22Rv1 (cell line): Measurements from ENCODE around the gene PNMA8A.

Experiments used
- ZFX ChIP-seq: fragments of 450-650 bp; IDR thresholded peaks from 2 replicates; pipeline ENCODE4 v1.6.1; 2017; ENCODE audit warnings: antibody characterized with exemption, borderline replicate concordance
- TF ChIP-seq, protein P1 (sequence below): fragments of 450-650 bp; IDR thresholded peaks from 2 replicates; pipeline ENCODE4 v1.5.1; 2017; ENCODE audit warnings: mild to moderate bottlenecking

DNA sequence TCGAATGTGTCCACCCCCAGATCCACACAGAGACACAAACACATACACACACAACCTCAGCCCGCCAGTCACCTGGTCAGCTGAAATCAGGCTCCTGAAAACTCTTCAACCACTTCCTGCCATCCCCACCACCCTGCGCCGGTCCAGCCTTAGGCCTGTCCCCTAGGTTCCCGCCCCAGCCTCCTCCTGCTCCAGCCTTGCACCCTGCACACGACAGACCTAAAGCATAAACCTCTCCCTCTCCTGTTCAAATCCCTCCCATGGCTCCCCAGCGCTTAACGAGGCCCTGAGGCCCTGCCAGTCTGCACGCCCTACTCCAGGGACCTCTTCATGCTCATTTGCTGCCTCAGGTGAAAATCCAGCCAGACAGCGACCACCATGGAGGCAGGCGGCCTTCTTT, 17.2 kb upstream of the PNMA8A start:
- TF ChIP-seq, protein P1, sequence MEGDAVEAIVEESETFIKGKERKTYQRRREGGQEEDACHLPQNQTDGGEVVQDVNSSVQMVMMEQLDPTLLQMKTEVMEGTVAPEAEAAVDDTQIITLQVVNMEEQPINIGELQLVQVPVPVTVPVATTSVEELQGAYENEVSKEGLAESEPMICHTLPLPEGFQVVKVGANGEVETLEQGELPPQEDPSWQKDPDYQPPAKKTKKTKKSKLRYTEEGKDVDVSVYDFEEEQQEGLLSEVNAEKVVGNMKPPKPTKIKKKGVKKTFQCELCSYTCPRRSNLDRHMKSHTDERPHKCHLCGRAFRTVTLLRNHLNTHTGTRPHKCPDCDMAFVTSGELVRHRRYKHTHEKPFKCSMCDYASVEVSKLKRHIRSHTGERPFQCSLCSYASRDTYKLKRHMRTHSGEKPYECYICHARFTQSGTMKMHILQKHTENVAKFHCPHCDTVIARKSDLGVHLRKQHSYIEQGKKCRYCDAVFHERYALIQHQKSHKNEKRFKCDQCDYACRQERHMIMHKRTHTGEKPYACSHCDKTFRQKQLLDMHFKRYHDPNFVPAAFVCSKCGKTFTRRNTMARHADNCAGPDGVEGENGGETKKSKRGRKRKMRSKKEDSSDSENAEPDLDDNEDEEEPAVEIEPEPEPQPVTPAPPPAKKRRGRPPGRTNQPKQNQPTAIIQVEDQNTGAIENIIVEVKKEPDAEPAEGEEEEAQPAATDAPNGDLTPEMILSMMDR, result no peak
- TF ChIP-seq ZFX, result no peak
